HG02938 (cell line): Measurements from ENCODE around the gene RBM22.

Experiments
- ATAC-seq: cut with Tn5 transposase; IDR thresholded peaks from one replicate; pipeline ENCODE4 v1.9.1; 2021; ENCODE audit warnings: mild to moderate bottlenecking, moderate library complexity; ENCODE audit not compliant: unreplicated experiment

Gene RBM22

DNA sequence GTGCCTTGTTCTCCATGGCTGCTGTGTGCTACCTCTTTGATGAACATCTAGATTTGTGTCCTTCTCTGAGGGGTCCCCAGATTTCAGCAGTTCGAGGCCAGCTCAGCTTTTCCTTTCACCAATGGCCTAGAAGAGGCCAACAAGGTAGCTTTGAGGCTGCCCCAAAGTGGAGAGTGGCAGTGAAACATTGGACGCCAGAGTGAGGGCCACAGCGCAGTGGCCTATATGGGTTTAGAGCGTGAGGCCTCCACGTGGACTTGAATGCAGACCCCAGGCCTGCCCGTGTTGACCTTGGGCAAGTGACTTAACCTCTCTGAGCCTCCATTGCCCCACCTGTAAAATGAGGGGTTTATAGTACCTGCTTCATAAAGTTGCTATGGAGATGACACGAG is 28.0 kb downstream of the RBM22 start:
- no peak for ATAC-seq

- ATAC-seq, result no peak
These were observed 28.5 kb downstream of the RBM22 start for GRCh38 chr5:150672237-150672883.

- ATAC-seq, result no peak
These were observed 29.2 kb downstream of the RBM22 start for GRCh38 chr5:150671509-150672236.

GRCh38 chr5:150670948-150671310 is 29.9 kb downstream of the RBM22 start:
- no peak for ATAC-seq

DNA sequence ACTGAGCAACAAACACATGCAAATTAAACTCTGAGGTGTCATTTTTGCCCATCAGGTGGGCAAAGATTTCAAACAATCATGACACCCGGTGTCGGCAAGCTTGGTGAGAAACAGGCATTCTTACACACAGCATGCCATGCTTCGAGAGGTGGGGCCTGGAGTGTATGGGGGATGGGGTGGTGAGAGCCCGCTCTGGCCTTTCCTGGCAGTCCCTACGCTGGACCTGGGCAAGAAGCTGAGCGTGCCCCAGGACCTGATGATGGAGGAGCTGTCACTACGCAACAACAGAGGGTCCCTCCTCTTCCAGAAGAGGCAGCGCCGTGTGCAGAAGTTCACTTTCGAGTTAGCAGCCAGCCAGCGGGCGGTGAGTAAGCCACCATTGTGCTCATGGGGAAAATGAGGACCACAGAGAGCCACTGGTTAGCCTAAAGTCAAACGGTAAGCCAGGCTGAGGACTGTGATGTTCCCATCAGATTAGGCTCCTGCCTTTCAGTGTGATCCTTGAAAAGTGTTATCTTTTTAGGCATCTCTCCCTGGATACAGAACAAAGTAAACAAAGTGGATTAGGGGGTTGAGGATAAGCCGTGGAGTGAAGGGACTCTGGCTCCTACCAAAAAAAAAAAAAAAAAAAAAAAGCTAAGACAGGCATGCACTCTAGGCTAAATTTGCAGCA is 30.5 kb downstream of the RBM22 start:
- no peak for ATAC-seq

DNA sequence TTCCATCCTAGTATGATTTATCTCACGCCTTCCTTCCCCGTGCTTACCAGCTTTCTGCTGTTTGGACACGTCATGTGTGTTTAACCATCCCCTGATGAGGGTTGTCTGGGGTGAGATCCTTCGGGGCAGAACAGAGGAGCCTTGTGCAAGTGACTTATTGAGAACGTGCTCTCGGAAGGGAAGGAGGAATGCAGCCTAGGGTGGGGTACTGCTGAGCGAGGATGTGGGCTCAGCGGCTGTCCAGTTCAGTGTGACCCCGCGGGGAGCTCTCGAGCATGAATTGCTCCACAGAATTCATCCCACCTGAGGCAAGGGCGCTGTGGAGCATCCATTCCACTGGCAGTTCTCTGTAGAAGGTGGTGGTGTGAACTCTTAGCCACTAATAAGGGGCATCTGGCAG is 35.8 kb downstream of the RBM22 start:
- no peak for ATAC-seq

DNA sequence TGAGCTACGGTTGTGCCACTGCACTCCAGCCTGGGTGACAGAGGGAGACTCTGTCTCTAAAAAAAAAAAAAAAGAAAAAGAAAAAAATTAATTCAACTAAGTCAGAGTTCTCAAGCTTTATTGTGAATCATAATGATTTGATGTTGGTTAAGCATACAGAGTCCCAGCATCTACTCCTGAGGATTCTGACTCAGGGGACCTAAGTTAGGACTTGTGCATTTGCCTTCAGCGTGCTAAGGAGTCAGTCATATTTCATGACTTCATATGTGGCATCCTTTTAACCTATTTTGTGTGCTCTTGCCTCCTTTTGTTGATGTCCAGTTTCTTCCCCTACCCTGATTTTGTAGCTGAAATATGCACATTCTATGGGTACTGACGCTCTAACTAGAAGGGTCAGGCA is 36.9 kb downstream of the RBM22 start:
- no peak for ATAC-seq

GRCh38 chr5:150662731-150663516 is 37.9 kb downstream of the RBM22 start:
- ATAC-seq, result no peak

- ATAC-seq, result no peak
These were observed 38.9 kb downstream of the RBM22 start for GRCh38 chr5:150661821-150662596.

DNA sequence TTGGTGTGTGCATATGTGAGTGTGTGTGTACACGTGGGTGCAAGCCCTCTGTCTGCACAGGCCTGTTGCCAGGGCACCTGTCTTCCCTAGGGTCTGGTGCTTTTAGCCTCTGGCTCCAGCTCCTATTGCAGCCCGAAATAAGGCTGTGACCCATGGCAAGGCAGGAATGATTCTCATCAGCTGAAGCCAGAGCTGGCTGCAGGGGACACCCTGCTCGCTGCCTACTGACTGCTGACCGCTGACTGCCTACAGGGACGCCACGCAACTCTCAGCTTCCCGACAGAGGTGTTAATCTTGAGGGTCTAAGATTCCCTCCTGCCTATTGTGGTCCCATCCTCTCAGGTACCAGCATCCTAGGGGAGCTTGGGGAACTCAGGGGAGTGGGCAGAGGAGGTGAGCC is 39.8 kb downstream of the RBM22 start, which contains the start of gene MYOZ3:
TSS of gene MYOZ3 (plus strand) at position 166 of the 400 bp plus-strand sequence. CDS start 1,691 bp downstream, outside the sequence.
- ATAC-seq, result no peak

GRCh38 chr5:150660108-150660831 is 40.6 kb downstream of the RBM22 start:
- ATAC-seq, result no peak

DNA sequence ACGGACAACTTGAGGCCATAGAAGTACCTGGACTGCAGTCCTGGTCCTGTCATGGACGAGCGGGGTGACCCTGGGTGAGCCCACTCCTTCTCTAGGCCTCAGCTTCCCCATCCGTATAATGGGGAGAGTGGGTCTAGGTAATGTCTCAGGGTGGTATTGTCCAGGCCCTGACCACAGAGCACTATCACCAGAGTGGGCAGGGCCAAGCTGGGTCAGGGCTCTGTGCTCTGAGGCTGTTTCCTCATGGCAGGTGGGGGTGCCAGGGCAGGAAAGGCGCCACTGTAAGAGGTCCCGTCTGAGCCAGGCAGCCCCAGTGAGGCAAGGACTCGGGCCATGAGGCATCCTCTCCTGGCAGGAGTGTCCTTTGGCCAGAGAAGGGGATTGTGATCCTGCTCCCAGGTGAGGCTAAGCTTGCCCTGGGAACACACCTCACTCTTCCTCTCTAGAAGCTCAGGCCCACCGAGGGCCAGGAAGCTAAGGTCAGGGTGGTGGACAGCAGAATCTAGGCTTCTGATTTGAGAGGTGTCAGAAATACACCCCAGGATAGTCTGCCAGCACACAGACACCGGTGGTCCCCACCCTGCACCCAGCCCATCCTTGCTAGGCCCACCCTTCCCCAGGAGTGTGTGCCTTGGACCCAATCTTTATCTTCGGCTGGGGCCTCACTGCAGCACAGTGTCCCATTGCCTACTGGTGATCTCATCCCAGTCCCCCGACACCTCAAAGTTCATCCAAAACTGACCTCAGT is 41.3 kb downstream of the RBM22 start:
- no peak for ATAC-seq

GRCh38 chr5:150658699-150659265 is 42.1 kb downstream of the RBM22 start:
- ATAC-seq, result no peak

- no peak for ATAC-seq
These were observed 42.7 kb downstream of the RBM22 start for GRCh38 chr5:150658121-150658520.

GRCh38 chr5:150656191-150657132 is 44.4 kb downstream of the RBM22 start:
- ATAC-seq, result peak; percentile 79

- no peak for ATAC-seq
These were observed 45.6 kb downstream of the RBM22 start for GRCh38 chr5:150655221-150655620.

DNA sequence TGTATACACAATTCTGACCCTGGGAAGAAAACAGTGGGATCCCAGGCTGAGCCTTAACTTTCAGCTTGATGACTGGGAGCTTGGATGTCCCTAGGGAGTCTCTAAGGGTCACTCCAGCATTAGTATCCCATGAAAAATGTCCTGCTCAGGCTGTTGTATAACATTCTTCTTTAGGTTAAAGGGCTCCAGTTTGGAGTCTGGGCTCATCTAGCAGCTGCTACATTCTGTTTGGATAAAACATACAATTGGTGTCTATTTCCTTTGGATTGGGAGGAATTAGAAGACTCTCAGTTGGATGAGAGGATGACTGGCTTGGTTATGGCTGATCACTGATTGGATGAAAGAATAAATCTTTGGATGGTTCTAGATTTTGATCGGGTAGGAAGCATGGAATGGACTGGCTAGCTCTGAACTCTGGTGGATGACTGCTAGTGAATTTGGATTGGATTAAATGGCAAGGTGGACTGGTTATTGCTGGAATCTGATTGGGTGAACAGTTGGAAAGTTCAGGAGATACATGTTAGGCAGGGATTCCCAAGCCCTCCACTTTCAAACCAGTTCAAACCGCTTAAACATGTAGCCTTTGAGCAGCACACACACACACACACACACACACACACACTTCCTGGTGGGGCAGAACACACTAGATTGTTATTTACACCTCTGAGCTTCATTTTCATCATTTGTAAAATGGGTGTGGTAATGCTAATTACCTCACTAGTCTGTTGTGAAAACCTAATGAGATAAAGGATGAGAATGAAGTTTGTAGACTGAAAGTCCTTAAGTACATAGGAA is 46.9 kb downstream of the RBM22 start:
- ATAC-seq, result no peak
